ENCODE measurements around the gene CEBPB.
A peak's percentile ranks its signal among the peaks of the same experiment; 100 is the strongest.

The CEBPB gene

GRCh38 chr20:50149481-50150254, 41.0 kb upstream of the CEBPB start:
- Histone ChIP-seq H3K4me2 (no peak overlapping the region), H3K79me2 (ENCODE audit: insufficient read depth, low read depth) (peaks cover 24% of the 10 kb centered on the region; the same call in 1 of the 2 replicates), H4K20me1 (ENCODE audit: insufficient read depth) (no peaks in the 10 kb centered on the region), H3K27ac (no peak overlapping the region), H3K4me3 (IDR thresholded peaks at IDR 0.05; ENCODE audit: insufficient read depth, low read depth, low read length) (no peak overlapping the region), H3K27me3 (ENCODE audit: insufficient read depth, low read depth) (no peaks in the 10 kb centered on the region), H3K4me1 (ENCODE audit: low read depth, poor library complexity, severe bottlenecking) (peaks cover 15% of the 10 kb centered on the region), H2AFZ (ENCODE audit: low read depth) (no peak overlapping the region), H3K9ac (no peak overlapping the region), H3K36me3 (ENCODE audit: insufficient read depth) (no peaks in the 10 kb centered on the region)
- TF ChIP-seq CTCF (conservative IDR thresholded peaks at IDR 0.05; ENCODE audit: low read depth, low read length), result no peak

- Histone ChIP-seq H3K9ac (no peak overlapping the region), H3K4me1 (ENCODE audit: low read depth, poor library complexity, severe bottlenecking) (peaks cover 15% of the 10 kb centered on the region), H3K79me2 (ENCODE audit: insufficient read depth, low read depth) (peaks cover 24% of the 10 kb centered on the region; the same call in 1 of the 2 replicates), H3K27ac (no peak overlapping the region), H3K36me3 (ENCODE audit: insufficient read depth) (no peaks in the 10 kb centered on the region), H3K4me2 (no peak overlapping the region), H3K27me3 (ENCODE audit: insufficient read depth, low read depth) (no peaks in the 10 kb centered on the region), H2AFZ (ENCODE audit: low read depth) (no peak overlapping the region), H4K20me1 (ENCODE audit: insufficient read depth) (no peaks in the 10 kb centered on the region), H3K4me3 (IDR thresholded peaks at IDR 0.05; ENCODE audit: insufficient read depth, low read depth, low read length) (no peak overlapping the region)
- no peak for TF ChIP-seq CTCF (conservative IDR thresholded peaks at IDR 0.05; ENCODE audit: low read depth, low read length)
These were observed 39.4 kb upstream of the CEBPB start for GRCh38 chr20:50151034-50151743.

GRCh38 chr20:50152394-50153152, 38.1 kb upstream of the CEBPB start:
- H3K27ac ChIP-seq, result no peak overlapping the region
- H3K4me2 ChIP-seq, result peak overlapping the region; percentile 100
- H3K27me3 ChIP-seq (ENCODE audit: insufficient read depth, low read depth), result no peaks in the 10 kb centered on the region
- H3K79me2 ChIP-seq (ENCODE audit: insufficient read depth, low read depth), result peaks cover 18% of the 10 kb centered on the region; the same call in 1 of the 2 replicates
- H4K20me1 ChIP-seq (ENCODE audit: insufficient read depth), result no peaks in the 10 kb centered on the region
- H3K9ac ChIP-seq, result peak overlapping the region; percentile 75
- no peak for TF ChIP-seq CTCF (conservative IDR thresholded peaks at IDR 0.05; ENCODE audit: low read depth, low read length)
- H3K4me3 ChIP-seq (IDR thresholded peaks at IDR 0.05; ENCODE audit: insufficient read depth, low read depth, low read length), result no peak overlapping the region
- peak overlapping the region; percentile 84; the same call in 1 of the 2 replicates for H2AFZ ChIP-seq (ENCODE audit: low read depth)
- no peaks in the 10 kb centered on the region for H3K36me3 ChIP-seq (ENCODE audit: insufficient read depth)
- H3K4me1 ChIP-seq (ENCODE audit: low read depth, poor library complexity, severe bottlenecking), result peaks cover 15% of the 10 kb centered on the region

GRCh38 chr20:50153153-50153499, 37.5 kb upstream of the CEBPB start:
- Histone ChIP-seq H3K79me2 (ENCODE audit: insufficient read depth, low read depth) (peaks cover 18% of the 10 kb centered on the region; the same call in 1 of the 2 replicates), H4K20me1 (ENCODE audit: insufficient read depth) (no peaks in the 10 kb centered on the region), H3K27ac (no peak overlapping the region), H3K9ac (peak overlapping the region; percentile 75), H3K4me2 (peak overlapping the region; percentile 100), H2AFZ (ENCODE audit: low read depth) (peak overlapping the region; percentile 84), H3K4me3 (IDR thresholded peaks at IDR 0.05; ENCODE audit: insufficient read depth, low read depth, low read length) (no peak overlapping the region), H3K4me1 (ENCODE audit: low read depth, poor library complexity, severe bottlenecking) (peaks cover 15% of the 10 kb centered on the region), H3K36me3 (ENCODE audit: insufficient read depth) (no peaks in the 10 kb centered on the region), H3K27me3 (ENCODE audit: insufficient read depth, low read depth) (no peaks in the 10 kb centered on the region)
- no peak for TF ChIP-seq CTCF (conservative IDR thresholded peaks at IDR 0.05; ENCODE audit: low read depth, low read length)
